Cardiac muscle cell (in vitro differentiated cells and primary cell): ENCODE measurements around the gene LRBA. TPM values are rescaled to one million over a fixed set of nuclear protein-coding genes. Genes with fewer than 3 reads are reported as not detected.
A peak's percentile ranks its signal among the peaks of the same experiment; 100 is the strongest.

Experiments
- DNase-seq, 2 donors: peaks; one replicate each; pipeline versions ENCODE4 v3.0.0 to v3.0.0-alpha.2; 2010 to 2017; ENCODE audit warnings: low read depth in 1 of 2, low spot score in 1 of 2
- H3K27ac ChIP-seq: fragments of 200-600 bp; sonication (generic); 2 replicates; pipeline ENCODE4 v1.5.1; 2016
- H3K27me3 ChIP-seq: fragments of 200-600 bp; sonication (generic); 2 replicates; pipeline ENCODE4 v1.6.0; 2016; ENCODE audit warnings: control low read depth
- H3K36me3 ChIP-seq: fragments of 200-600 bp; sonication (generic); 2 replicates; pipeline ENCODE4 v1.5.1; 2016; ENCODE audit warnings: control low read depth
- H3K4me1 ChIP-seq: fragments of 200-600 bp; sonication (generic); 2 replicates; pipeline ENCODE4 v1.8.1; 2017; ENCODE audit warnings: low read depth, mild to moderate bottlenecking, mixed run types
- H3K4me3 ChIP-seq: fragments of 200-600 bp; sonication (generic); 2 replicates; pipeline ENCODE4 v1.5.1; 2016; ENCODE audit warnings: mild to moderate bottlenecking
- H3K9me3 ChIP-seq: fragments of 200-600 bp; sonication (generic); 2 replicates; pipeline ENCODE4 v1.5.1; 2017; ENCODE audit warnings: low read depth, mild to moderate bottlenecking, control low read depth
- CTCF ChIP-seq: IDR thresholded peaks from 2 replicates; pipeline ENCODE4 v1.5.1; 2012; ENCODE audit warnings: low read depth, mild to moderate bottlenecking, low read length
- polyA plus RNA-seq: library from polyadenylated mRNA; unstranded; fragments of >200 nt; fragmentation: Nextera tagmentation; extraction: Ambion mirVana; gene quantifications from 2 replicates; pipeline ENCODE4 v1.2.1, GENCODE V29; 2016
- total RNA-seq: library from RNA; depleted of rRNA; stranded (reverse); fragments of >200 nt; gene quantifications from 2 replicates; pipeline ENCODE4 v1.2.3, GENCODE V29; 2016

The LRBA gene
- total and polyA plus RNA-seq, 2 experiments from 2014 or later: 17.7 to 58.8 TPM

GRCh38 chr4:150889306-150889705, 125.8 kb downstream of the LRBA start:
- H3K9me3 ChIP-seq: no peaks in the 10 kb centered on the region
- TF ChIP-seq CTCF: no peak
- H3K4me3 ChIP-seq: no peak overlapping the region
- no peaks in the 10 kb centered on the region for H3K4me1 ChIP-seq
- H3K36me3 ChIP-seq: peaks cover 5% of the 10 kb centered on the region
- DNase-seq: no peak
- H3K27ac ChIP-seq: no peak overlapping the region
- no peaks in the 10 kb centered on the region for H3K27me3 ChIP-seq

DNA sequence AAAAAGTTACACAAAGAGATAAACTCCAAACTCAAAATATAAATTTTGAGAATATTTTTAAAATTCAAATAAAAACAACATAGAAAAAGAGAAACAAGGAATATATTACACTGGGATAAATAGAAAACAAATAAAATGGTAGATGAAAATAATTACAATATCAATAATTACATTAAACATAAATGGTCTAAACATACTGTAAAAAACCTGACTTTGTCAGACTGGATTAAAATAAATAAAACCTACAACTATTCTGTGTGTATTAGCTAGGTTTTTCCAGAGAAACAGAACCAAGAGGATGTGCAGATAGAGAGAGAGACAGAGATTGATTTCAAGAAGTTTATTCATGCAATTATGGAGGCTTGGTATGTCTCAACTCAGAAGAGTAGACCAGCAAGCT, 126.5 kb downstream of the LRBA start:
- H3K4me1 ChIP-seq: no peaks in the 10 kb centered on the region
- no peak overlapping the region for H3K27ac ChIP-seq
- TF ChIP-seq CTCF: no peak
- H3K9me3 ChIP-seq: no peaks in the 10 kb centered on the region
- no peak overlapping the region for H3K4me3 ChIP-seq
- no peaks in the 10 kb centered on the region for H3K27me3 ChIP-seq
- no peak for DNase-seq
- H3K36me3 ChIP-seq: peaks cover 3% of the 10 kb centered on the region

DNA sequence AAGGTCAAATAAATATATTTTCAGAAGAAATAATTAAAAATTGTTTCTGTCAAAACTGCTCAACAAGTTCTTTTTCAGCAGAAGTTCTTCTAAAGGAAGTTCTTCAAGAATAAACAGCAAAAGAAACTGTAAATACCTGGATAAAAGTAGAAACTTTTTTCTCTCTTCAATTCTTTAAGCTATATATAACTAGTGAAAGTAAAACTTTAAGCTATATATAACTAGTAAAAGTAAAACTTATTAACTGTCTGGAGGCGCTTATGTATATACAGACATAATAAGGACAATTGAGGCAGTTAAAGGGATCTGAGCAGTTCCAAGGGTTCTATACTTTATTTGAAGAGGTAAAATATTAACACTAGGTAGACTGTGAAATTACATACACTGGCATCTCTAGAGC, 126.9 kb downstream of the LRBA start:
- Histone ChIP-seq H3K4me3 (no peak overlapping the region), H3K27ac (no peak overlapping the region), H3K9me3 (no peaks in the 10 kb centered on the region), H3K36me3 (no peaks in the 10 kb centered on the region), H3K27me3 (no peaks in the 10 kb centered on the region), H3K4me1 (no peaks in the 10 kb centered on the region)
- no peak for DNase-seq
- no peak for TF ChIP-seq CTCF

DNA sequence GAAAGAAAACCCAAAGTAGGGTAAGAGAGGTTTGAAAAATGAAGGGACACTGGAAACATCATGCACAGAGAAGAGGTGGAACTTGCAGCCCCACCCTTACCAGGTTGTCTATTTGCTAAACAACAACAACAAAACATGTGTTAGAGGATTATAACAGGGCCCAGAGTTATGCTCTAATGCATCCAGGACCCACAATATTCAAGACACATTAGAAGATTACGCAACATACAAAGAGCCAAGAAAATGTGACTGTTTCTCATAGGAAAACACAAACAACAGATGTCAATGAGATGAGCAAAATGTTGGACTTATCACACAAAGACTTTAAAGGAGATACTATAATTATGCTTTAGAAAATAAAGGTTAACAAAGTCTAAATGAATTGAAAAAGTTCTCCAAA, 128.5 kb downstream of the LRBA start:
- TF ChIP-seq CTCF: no peak
- H3K4me1 ChIP-seq: no peaks in the 10 kb centered on the region
- no peaks in the 10 kb centered on the region for H3K9me3 ChIP-seq
- no peaks in the 10 kb centered on the region for H3K27me3 ChIP-seq
- no peaks in the 10 kb centered on the region for H3K36me3 ChIP-seq
- DNase-seq: peak in 1 of 2 donors; percentile 5
- H3K4me3 ChIP-seq: no peak overlapping the region
- H3K27ac ChIP-seq: no peak overlapping the region

DNA sequence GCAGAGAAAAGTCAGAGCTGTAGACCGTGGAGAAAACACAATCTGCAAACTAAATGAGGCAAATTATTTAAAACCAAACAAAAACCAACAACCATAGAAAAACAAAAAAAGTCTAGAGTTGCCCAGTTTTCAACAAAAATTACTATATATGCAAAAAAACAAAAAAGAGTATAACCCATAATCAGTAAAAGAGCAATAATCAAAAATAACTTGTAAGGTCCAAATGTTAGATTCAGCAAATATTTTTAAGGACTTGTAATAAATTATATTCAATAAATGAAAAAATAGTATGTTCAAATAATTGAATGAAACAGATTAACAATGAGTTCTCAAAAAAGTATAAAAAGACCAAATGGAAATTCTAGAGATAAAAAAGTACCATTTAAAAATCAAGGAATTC, 130.5 kb downstream of the LRBA start:
- Histone ChIP-seq H3K36me3 (no peaks in the 10 kb centered on the region), H3K9me3 (no peaks in the 10 kb centered on the region), H3K27me3 (no peaks in the 10 kb centered on the region), H3K27ac (no peak overlapping the region), H3K4me1 (no peaks in the 10 kb centered on the region), H3K4me3 (no peak overlapping the region)
- TF ChIP-seq CTCF: no peak
- no peak for DNase-seq

DNA sequence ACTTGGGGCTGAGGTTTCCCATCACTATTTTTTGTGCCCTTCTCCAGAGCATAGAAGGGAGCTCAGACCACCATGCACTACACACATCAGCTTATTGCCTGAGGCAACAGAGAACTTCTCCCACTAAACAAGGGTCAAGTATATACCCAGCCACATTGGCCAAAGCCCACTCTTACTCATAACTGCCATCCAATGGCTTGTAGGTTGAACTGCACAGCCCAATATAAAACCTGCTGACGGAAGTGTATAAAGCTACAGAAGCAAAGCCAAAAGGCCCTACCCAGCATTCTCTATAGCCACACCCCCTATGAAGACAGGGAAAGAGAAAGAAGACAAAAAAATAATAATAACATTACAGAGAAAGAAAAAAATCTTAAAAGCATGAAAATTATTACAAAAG, 139.7 kb downstream of the LRBA start:
- H3K27me3 ChIP-seq: no peaks in the 10 kb centered on the region
- no peak overlapping the region for H3K4me3 ChIP-seq
- no peaks in the 10 kb centered on the region for H3K9me3 ChIP-seq
- DNase-seq: no peak
- no peak overlapping the region for H3K27ac ChIP-seq
- no peaks in the 10 kb centered on the region for H3K4me1 ChIP-seq
- peaks cover 6% of the 10 kb centered on the region for H3K36me3 ChIP-seq
- no peak for TF ChIP-seq CTCF
